Measurements from ENCODE around the gene MAB21L3.
"Not testable (repeated sequence)": the region's sequence is repeated elsewhere in the genome, so short reads cannot be mapped to it uniquely, and the experiment has no call there.

Gene MAB21L3

DNA sequence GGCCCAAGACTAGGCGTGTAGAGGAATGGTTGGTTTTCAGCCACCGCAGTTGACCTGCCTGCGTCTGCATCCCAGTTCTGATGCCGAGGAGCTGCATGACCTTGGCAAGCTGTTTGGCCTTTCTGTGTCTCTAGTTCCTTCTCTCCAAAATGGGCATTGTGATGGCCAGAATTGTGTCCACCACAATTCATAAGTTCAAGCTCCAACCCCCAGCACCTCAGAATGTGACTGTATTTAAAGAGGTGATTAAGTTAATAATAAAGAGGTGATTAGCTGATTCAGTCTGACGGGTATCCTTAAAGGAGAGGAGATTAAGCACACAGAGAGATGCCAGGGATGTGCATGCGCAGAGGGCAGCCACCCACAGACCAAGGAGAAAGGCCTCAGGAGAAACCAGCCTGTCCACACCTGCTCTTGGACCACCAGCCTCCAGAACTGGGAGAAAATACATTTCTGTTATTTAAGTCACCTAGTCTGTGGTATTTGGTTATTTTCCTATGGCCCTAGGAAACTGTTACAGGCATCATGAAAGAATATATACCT, 28.5 kb downstream of the MAB21L3 start:
- Histone ChIP-seq H3K27me3 (no peaks in the 10 kb centered on the region), H3K4me3 (ENCODE audit: low read depth in 1 of 2, low read length in 1 of 2) (no peak overlapping the region), H3K9me3 (no peaks in the 10 kb centered on the region), H3K36me3 (no peaks in the 10 kb centered on the region), H3K27ac (no peak overlapping the region), H3K4me1 (ENCODE audit: control insufficient read depth in 1 of 2, insufficient read depth in 1 of 2, low read depth in 1 of 2, low read length in 1 of 2) (peaks cover 0 to 7% of the 10 kb centered on the region in 2 experiments)
- TF ChIP-seq, protein P1, sequence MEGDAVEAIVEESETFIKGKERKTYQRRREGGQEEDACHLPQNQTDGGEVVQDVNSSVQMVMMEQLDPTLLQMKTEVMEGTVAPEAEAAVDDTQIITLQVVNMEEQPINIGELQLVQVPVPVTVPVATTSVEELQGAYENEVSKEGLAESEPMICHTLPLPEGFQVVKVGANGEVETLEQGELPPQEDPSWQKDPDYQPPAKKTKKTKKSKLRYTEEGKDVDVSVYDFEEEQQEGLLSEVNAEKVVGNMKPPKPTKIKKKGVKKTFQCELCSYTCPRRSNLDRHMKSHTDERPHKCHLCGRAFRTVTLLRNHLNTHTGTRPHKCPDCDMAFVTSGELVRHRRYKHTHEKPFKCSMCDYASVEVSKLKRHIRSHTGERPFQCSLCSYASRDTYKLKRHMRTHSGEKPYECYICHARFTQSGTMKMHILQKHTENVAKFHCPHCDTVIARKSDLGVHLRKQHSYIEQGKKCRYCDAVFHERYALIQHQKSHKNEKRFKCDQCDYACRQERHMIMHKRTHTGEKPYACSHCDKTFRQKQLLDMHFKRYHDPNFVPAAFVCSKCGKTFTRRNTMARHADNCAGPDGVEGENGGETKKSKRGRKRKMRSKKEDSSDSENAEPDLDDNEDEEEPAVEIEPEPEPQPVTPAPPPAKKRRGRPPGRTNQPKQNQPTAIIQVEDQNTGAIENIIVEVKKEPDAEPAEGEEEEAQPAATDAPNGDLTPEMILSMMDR (IDR thresholded peaks at IDR 0.05), result no peak

DNA sequence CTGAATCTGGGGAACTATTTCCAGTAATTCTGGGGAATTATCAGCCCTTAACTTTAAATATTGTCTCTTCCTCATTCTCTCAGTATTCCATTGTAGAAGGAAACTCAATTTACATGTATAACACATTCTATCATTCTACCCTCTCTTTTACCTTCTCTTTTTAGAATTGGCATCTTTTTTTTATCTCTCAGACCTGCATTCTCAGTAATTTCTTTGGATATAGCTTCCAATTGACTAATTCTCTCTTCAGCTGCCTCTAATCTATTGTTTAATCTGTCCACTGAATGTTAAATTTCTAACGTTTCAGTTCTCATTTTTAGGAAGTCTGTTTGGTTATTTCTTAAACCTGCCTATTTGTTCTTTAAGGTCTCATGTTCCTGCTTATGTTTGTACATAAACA, 33.0 kb downstream of the MAB21L3 start:
- TF ChIP-seq, protein P1 (IDR thresholded peaks at IDR 0.05), result no peak
- no peaks in the 10 kb centered on the region for H3K27me3 ChIP-seq
- H3K9me3 ChIP-seq, result no peaks in the 10 kb centered on the region
- no peak overlapping the region for H3K27ac ChIP-seq
- H3K4me3 ChIP-seq (ENCODE audit: low read depth in 1 of 2, low read length in 1 of 2), result no peak overlapping the region
- H3K4me1 ChIP-seq (ENCODE audit: control insufficient read depth in 1 of 2, insufficient read depth in 1 of 2, low read depth in 1 of 2, low read length in 1 of 2), result peaks cover 0 to 1% of the 10 kb centered on the region in 2 experiments
- H3K36me3 ChIP-seq, result no peaks in the 10 kb centered on the region

DNA sequence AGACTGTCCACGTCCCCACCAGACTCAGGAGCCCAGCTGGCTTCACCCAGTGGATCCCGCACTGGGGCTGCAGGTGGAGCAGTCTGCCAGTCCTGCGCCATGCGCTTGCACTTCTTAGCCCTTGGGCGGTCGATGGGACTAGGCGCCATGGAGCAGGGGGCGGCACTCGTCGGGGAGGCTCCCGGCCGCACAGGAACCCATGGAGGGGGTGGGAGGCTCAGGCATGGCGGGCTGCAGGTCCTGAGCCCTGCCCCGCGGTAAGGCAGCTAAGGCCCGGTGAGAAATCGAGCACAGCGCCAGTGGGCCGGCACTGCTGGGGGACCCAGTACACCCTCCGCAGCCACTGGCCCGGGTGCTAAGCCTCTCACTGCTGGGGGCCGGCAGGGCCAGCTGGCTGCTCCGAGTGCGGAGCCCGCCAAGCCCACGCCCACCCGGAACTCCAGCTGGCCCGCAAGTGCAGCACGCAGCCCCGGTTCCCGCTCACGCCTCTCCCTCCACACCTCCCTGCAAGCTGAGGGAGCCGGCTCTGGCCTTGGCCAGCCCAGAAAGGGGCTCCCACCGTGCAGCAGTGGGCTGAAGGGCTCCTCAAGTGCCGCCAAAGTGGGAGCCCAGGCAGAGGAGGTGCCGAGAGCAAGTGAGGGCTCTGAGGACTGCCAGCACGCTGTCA, 35.4 kb downstream of the MAB21L3 start:
- H3K4me3 ChIP-seq (ENCODE audit: low read depth in 1 of 2, low read length in 1 of 2); H3K9me3 ChIP-seq; H3K27ac ChIP-seq; H3K4me1 ChIP-seq (ENCODE audit: control insufficient read depth in 1 of 2, insufficient read depth in 1 of 2, low read depth in 1 of 2, low read length in 1 of 2); H3K36me3 ChIP-seq; H3K27me3 ChIP-seq: not testable (repeated sequence)

DNA sequence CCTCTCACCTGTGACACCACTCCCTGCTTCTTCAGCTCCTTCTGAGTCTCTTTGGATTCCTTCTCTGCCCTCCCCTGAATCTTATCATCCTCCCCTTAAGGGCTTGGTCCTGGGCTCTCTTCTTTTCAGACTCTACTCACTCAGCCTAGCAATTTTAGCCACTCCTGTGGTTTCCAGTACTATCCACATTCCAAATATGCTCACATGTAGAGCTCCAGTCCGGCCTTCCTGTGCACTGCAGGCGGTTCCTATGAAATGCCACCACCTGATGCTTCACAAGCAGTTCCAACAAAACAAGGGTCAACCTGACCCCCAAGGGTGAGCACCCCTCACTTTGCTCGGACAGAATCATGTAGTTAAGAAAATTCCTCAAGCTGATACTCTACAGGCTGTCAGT, 35.9 kb downstream of the MAB21L3 start:
- TF ChIP-seq, protein P1 (IDR thresholded peaks at IDR 0.05), result no peak
- H3K27me3 ChIP-seq, result peaks cover 13% of the 10 kb centered on the region

DNA sequence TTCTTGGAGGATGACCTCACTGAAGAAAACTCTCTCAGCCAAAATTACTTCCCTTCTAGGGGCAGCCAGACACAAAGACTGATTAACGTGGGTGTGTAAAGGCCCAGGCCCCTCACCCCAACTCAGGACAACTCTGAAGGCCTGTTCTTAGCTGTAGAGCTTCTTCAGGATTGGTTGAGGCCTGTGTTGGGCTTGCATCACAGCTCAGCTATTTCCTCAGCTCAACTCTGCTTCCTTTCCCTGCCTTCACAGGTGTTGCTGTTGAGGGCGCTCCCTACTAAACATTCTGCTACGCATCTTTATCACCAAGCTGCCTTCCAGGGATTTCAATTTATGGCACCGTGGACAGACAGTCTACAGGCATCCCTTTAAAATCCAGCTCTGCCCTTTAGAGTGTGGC, 36.8 kb downstream of the MAB21L3 start:
- Histone ChIP-seq H3K9me3 (no peaks in the 10 kb centered on the region), H3K27me3 (peaks cover 15% of the 10 kb centered on the region), H3K36me3 (no peaks in the 10 kb centered on the region), H3K4me3 (ENCODE audit: low read depth in 1 of 2, low read length in 1 of 2) (no peak overlapping the region), H3K27ac (no peak overlapping the region), H3K4me1 (ENCODE audit: control insufficient read depth in 1 of 2, insufficient read depth in 1 of 2, low read depth in 1 of 2, low read length in 1 of 2) (peaks cover 8% of the 10 kb centered on the region in 2 experiments)
- TF ChIP-seq, protein P1 (IDR thresholded peaks at IDR 0.05), result no peak

More for the DNA sequence above, 35.9 kb downstream of the MAB21L3 start:
- H3K36me3 ChIP-seq, result no peaks in the 10 kb centered on the region
- H3K27ac ChIP-seq, result no peak overlapping the region
- no peak overlapping the region for H3K4me3 ChIP-seq (ENCODE audit: low read depth in 1 of 2, low read length in 1 of 2)
- peaks cover 5 to 6% of the 10 kb centered on the region in 2 experiments for H3K4me1 ChIP-seq (ENCODE audit: control insufficient read depth in 1 of 2, insufficient read depth in 1 of 2, low read depth in 1 of 2, low read length in 1 of 2)
- no peaks in the 10 kb centered on the region for H3K9me3 ChIP-seq

DNA sequence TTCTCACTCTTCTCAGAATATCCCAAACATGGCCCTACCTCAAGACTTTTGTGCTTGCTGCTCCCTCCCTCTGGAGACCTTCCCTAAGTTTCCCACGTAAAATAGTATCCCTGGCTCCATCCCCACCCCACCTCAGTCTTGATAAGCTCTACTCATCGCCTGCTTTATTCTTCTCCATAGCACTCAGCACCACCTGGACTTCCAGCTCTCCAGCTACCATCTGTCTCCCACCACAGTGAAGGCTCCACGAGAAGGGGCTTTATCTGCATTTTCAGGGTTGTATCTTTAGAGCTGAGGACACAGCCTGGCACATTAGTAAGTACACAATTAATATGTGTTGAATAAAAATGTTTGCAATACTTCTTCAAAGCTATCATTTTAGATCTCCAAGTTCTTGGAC, 37.8 kb downstream of the MAB21L3 start:
- Histone ChIP-seq H3K4me3 (ENCODE audit: low read depth in 1 of 2, low read length in 1 of 2) (no peak overlapping the region), H3K27me3 (peaks cover 15% of the 10 kb centered on the region), H3K9me3 (no peaks in the 10 kb centered on the region), H3K27ac (no peak overlapping the region), H3K4me1 (ENCODE audit: control insufficient read depth in 1 of 2, insufficient read depth in 1 of 2, low read depth in 1 of 2, low read length in 1 of 2) (peaks cover 8% of the 10 kb centered on the region in 2 experiments), H3K36me3 (no peaks in the 10 kb centered on the region)
- TF ChIP-seq, protein P1 (IDR thresholded peaks at IDR 0.05), result no peak
